HEK293 (cell line): ENCODE measurements around the gene AKAP5.

ENCODE experiments used
- BCL11A ChIP-seq: fragments of 450-650 bp; formaldehyde crosslinking; IDR thresholded peaks from 2 replicates; pipeline ENCODE4 v1.5.1; 2016; ENCODE audit warnings: low read depth, missing biosample characterization, missing genetic modification characterization
- EGR2 ChIP-seq: fragments of 450-650 bp; formaldehyde crosslinking; IDR thresholded peaks from 2 replicates; pipeline ENCODE4 v1.5.1; 2016; ENCODE audit warnings: low read depth, missing biosample characterization, missing genetic modification characterization
- GLIS2 ChIP-seq: fragments of 450-650 bp; formaldehyde crosslinking; IDR thresholded peaks from 2 replicates; pipeline ENCODE4 v1.5.1; 2016; ENCODE audit warnings: missing biosample characterization, missing genetic modification characterization
- PATZ1 ChIP-seq: fragments of 450-650 bp; formaldehyde crosslinking; IDR thresholded peaks from 2 replicates; pipeline ENCODE4 v1.5.1; 2016; ENCODE audit warnings: missing biosample characterization, missing genetic modification characterization
- SCRT1 ChIP-seq: fragments of 450-650 bp; formaldehyde crosslinking; IDR thresholded peaks from 2 replicates; pipeline ENCODE4 v1.5.1; 2016; ENCODE audit warnings: missing biosample characterization, missing genetic modification characterization, borderline replicate concordance
- SP3 ChIP-seq: fragments of 450-650 bp; formaldehyde crosslinking; IDR thresholded peaks from 2 replicates; pipeline ENCODE4 v1.5.1; 2016; ENCODE audit warnings: missing biosample characterization, missing genetic modification characterization
- ZEB2 ChIP-seq: fragments of 450-650 bp; formaldehyde crosslinking; IDR thresholded peaks from 2 replicates; pipeline ENCODE4 v1.5.1; 2016; ENCODE audit warnings: missing biosample characterization, missing genetic modification characterization
- ZFP41 ChIP-seq: fragments of 450-650 bp; formaldehyde crosslinking; IDR thresholded peaks from 2 replicates; pipeline ENCODE4 v1.5.1; 2016; ENCODE audit warnings: missing biosample characterization, missing genetic modification characterization, borderline replicate concordance
- ZIC2 ChIP-seq: fragments of 450-650 bp; formaldehyde crosslinking; IDR thresholded peaks from 2 replicates; pipeline ENCODE4 v1.5.1; 2016; ENCODE audit warnings: missing biosample characterization, missing genetic modification characterization
- ZNF155 ChIP-seq: fragments of 450-650 bp; formaldehyde crosslinking; IDR thresholded peaks from 2 replicates; pipeline ENCODE4 v1.5.1; 2016; ENCODE audit warnings: missing biosample characterization, missing genetic modification characterization
- ZNF23 ChIP-seq: fragments of 450-650 bp; formaldehyde crosslinking; IDR thresholded peaks from 2 replicates; pipeline ENCODE4 v1.5.1; 2016; ENCODE audit warnings: missing biosample characterization, missing genetic modification characterization, borderline replicate concordance
- ZNF341 ChIP-seq: fragments of 450-650 bp; formaldehyde crosslinking; IDR thresholded peaks from 2 replicates; pipeline ENCODE4; 2016; ENCODE audit warnings: low read depth, missing biosample characterization, missing genetic modification characterization
- ZNF404 ChIP-seq: fragments of 450-650 bp; formaldehyde crosslinking; IDR thresholded peaks from 2 replicates; pipeline ENCODE4 v1.5.1; 2017; ENCODE audit warnings: missing biosample characterization, missing genetic modification characterization
- ZNF488 ChIP-seq: fragments of 450-650 bp; formaldehyde crosslinking; IDR thresholded peaks from 2 replicates; pipeline ENCODE4 v1.5.1; 2016; ENCODE audit warnings: missing biosample characterization, missing genetic modification characterization
- ZNF514 ChIP-seq: fragments of 450-650 bp; formaldehyde crosslinking; IDR thresholded peaks from 2 replicates; pipeline ENCODE4 v1.5.1; 2016; ENCODE audit warnings: missing biosample characterization, missing genetic modification characterization
- ZNF792 ChIP-seq: fragments of 450-650 bp; formaldehyde crosslinking; IDR thresholded peaks from 2 replicates; pipeline ENCODE4 v1.5.1; 2016; ENCODE audit warnings: missing biosample characterization, missing genetic modification characterization
- ZSCAN30 ChIP-seq: fragments of 450-650 bp; IDR thresholded peaks from 2 replicates; pipeline ENCODE4 v1.5.1; 2018; ENCODE audit warnings: missing biosample characterization, mild to moderate bottlenecking, missing genetic modification characterization, moderate library complexity
- TF ChIP-seq, protein P1 (sequence below): fragments of 450-650 bp; formaldehyde crosslinking; conservative IDR thresholded peaks from 2 replicates; pipeline ENCODE4 v1.5.1; 2016; ENCODE audit warnings: low read depth, missing biosample characterization, missing genetic modification characterization
- TF ChIP-seq, protein P2 (sequence below): sonication (generic); formaldehyde crosslinking; IDR thresholded peaks from 2 replicates; pipeline ENCODE4 v1.8.1; 2022; ENCODE audit warnings: mild to moderate bottlenecking, moderate library complexity, missing genetic modification reagents
- TF ChIP-seq, protein P3 (sequence below): fragments of 450-650 bp; formaldehyde crosslinking; IDR thresholded peaks from 2 replicates; pipeline ENCODE4 v1.5.1; 2016; ENCODE audit warnings: missing biosample characterization, missing genetic modification characterization

AKAP5 gene

DNA sequence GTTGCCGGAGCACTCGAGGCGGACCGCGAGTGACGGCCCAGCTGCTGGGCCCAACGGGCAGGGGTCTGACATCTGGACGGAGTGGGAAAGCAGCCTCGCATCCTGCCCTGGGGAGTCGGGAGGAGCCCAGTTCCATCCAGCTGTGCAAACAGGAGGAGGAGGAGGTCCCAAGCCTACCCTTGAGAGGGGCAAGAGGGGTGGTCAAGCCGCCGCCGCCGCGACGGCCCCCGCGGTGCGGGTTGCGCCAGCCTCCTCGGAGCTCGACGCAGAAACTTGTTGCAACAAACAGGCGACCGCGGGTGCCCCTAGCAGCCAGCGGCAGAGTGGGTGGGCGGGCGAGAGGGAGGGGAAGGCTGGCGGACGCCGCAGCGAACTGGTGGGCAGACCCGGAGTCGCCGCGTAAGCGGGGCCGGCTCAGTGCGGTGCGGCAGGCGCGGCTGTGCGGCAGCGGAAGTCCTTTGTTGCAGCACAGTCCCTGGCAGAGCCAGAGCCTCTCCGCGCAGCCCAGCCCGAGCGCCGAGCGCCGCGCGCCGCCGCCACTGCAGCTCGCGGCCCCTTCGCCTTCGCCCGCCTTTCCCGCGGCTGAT lies 39.1 kb downstream of the AKAP5 start, which contains the start of gene ZBTB1 (continued):
- TF ChIP-seq, protein P1, sequence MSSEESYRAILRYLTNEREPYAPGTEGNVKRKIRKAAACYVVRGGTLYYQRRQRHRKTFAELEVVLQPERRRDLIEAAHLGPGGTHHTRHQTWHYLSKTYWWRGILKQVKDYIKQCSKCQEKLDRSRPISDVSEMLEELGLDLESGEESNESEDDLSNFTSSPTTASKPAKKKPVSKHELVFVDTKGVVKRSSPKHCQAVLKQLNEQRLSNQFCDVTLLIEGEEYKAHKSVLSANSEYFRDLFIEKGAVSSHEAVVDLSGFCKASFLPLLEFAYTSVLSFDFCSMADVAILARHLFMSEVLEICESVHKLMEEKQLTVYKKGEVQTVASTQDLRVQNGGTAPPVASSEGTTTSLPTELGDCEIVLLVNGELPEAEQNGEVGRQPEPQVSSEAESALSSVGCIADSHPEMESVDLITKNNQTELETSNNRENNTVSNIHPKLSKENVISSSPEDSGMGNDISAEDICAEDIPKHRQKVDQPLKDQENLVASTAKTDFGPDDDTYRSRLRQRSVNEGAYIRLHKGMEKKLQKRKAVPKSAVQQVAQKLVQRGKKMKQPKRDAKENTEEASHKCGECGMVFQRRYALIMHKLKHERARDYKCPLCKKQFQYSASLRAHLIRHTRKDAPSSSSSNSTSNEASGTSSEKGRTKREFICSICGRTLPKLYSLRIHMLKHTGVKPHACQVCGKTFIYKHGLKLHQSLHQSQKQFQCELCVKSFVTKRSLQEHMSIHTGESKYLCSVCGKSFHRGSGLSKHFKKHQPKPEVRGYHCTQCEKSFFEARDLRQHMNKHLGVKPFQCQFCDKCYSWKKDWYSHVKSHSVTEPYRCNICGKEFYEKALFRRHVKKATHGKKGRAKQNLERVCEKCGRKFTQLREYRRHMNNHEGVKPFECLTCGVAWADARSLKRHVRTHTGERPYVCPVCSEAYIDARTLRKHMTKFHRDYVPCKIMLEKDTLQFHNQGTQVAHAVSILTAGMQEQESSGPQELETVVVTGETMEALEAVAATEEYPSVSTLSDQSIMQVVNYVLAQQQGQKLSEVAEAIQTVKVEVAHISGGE (tag by site-specific recombination) = peak; percentile 90
- no peak for TF ChIP-seq ZNF514 (tag by site-specific recombination)
- no peak for TF ChIP-seq ZNF404
- TF ChIP-seq GLIS2 (tag by site-specific recombination) = peak; percentile 94
- TF ChIP-seq ZNF792 (tag by site-specific recombination) = peak; percentile 47; the same call in 1 of the 2 replicates
- TF ChIP-seq EGR2 (tag by site-specific recombination) = peak; percentile 32; the same call in 1 of the 2 replicates
- TF ChIP-seq, protein P2, sequence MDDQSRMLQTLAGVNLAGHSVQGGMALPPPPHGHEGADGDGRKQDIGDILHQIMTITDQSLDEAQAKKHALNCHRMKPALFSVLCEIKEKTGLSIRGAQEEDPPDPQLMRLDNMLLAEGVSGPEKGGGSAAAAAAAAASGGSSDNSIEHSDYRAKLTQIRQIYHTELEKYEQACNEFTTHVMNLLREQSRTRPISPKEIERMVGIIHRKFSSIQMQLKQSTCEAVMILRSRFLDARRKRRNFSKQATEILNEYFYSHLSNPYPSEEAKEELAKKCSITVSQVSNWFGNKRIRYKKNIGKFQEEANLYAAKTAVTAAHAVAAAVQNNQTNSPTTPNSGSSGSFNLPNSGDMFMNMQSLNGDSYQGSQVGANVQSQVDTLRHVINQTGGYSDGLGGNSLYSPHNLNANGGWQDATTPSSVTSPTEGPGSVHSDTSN (CRISPR knock-in tag) = no peak
- TF ChIP-seq SCRT1 (tag by site-specific recombination) = peak; percentile 68
- TF ChIP-seq PATZ1 = peak; percentile 96
- TF ChIP-seq ZNF488 (tag by site-specific recombination) = no peak
- no peak for TF ChIP-seq ZNF341 (tag by site-specific recombination)
- TF ChIP-seq ZNF155 (tag by site-specific recombination) = no peak
- TF ChIP-seq ZFP41 (tag by site-specific recombination) = no peak
- peak; percentile 76; the same call in 1 of the 2 replicates for TF ChIP-seq ZEB2
- TF ChIP-seq ZSCAN30 (tag by site-specific recombination) = peak; percentile 26
- TF ChIP-seq, protein P3, sequence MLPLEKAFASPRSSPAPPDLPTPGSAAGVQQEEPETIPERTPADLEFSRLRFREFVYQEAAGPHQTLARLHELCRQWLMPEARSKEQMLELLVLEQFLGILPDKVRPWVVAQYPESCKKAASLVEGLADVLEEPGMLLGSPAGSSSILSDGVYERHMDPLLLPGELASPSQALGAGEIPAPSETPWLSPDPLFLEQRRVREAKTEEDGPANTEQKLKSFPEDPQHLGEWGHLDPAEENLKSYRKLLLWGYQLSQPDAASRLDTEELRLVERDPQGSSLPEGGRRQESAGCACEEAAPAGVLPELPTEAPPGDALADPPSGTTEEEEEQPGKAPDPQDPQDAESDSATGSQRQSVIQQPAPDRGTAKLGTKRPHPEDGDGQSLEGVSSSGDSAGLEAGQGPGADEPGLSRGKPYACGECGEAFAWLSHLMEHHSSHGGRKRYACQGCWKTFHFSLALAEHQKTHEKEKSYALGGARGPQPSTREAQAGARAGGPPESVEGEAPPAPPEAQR = no peak
- TF ChIP-seq BCL11A = peak; percentile 30; the same call in 1 of the 2 replicates
- peak; percentile 73 for TF ChIP-seq SP3 (tag by site-specific recombination)
- peak; percentile 75 for TF ChIP-seq ZIC2 (tag by site-specific recombination)
- TF ChIP-seq ZNF23 (tag by site-specific recombination) = no peak
